Central memory CD4-positive, alpha-beta T cell (primary cell): ENCODE measurements around the gene PSD.
A peak's percentile ranks its signal among the peaks of the same experiment; 100 is the strongest.

Experiments
- DNase-seq: peaks from one replicate; pipeline ENCODE4 v3.0.0; 2022

Gene PSD

DNA sequence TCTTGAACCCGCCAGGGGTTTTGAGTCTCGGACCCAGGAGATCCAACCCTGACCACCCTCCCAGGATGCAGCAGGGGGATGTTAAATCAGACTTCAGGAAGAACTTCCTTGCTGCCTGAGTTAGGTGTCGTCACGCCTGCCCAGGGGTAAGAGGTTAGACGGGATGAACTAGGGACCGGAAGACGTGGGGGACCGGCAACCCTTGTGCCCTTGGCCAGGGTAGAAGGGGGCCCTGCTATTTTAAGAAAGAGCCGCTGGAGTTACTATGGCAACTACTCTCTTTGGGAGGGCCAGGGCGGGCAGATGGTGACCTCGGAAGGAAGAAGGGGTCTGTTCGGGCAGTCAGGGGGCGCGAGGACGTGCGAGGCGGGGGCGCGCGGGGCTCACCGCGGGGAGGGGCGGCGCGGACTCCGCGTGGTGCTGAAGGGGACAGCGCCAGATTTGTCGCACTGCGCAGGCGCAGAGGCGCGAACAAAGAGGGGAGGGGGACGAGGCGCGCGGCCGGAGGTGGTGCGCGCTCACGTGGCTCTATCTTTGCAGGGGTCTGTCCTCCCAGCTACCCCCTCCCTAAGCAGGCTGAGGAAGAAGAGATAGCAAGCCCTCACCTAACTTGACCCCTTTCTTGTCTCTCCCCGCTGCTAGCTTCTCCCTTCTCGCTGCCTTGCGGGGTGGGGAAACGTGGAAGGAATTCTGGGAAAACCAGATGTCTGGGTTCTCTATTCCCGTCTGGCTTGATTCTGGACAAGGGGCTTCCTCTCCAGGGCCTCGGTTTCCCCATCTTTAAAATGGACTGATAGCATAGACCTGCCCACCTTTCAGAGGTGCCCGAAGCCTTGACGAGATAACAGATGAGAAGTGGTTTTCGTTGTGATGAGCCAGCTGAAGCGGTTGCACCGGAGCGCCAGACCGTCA lies 940 bp upstream of the PSD start:
- peak; percentile 63 for DNase-seq

DNA sequence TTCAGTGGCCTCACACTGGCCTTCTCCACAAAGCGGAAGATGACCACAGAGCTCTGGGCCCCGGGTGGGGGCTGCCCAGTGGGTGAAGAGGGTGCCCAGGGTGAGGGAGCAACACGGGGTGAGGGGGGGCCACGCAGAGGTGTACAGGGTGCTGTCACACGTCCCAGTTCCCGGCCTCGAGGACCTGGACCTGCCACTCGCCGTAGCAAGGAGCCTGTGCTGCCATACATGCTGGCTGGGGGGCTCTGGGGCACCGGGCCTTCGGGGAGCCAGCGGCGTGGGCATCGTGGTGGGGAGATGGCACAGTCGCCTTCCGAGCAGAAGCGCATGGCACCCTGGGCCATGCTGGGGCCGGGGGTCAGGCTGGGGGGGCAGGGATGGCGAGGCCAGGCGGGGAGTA lies 1.9 kb downstream of the PSD start:
- no peak for DNase-seq

GRCh38 chr10:102416283-102416682 lies 2.3 kb downstream of the PSD start:
- DNase-seq: no peak

- no peak for DNase-seq
These were observed 3.8 kb downstream of the PSD start for GRCh38 chr10:102414749-102415148.

DNA sequence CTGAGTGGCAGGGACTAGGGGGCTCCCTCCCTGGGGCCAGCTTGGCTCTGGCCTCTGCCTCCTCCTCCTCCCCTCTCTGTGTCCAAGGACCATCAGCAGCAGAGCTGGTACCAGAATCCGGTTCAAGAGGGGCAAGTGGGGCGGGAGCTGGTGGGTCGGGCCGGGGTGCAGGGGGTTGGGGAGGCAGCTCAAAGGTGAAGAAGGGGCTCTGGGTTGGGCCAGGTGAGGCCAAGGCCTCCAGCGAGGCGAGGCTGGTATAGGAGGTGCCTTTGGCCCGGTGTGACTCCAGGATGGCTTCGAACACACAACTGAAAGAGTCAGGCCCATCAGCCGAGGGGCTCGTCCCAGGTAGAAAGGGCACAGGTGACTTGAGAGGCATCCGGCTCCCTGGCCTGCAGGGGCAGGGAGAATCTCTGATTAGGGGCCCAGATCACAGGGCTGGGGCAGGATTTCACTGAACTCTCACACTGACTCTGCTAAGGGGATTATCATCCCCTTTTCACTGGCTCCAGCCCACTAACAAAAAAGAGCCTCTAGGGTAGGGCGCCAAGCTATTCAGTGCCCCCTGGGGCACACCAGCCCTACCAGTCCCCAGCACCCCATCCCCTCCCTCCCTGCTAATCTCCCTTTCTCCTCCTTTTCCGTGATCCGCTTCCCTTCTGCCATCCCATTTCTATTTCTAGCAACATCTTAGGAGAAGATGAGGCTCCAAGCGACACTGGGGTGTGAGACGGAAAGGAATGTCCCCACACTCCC lies 4.6 kb downstream of the PSD start:
- DNase-seq: no peak

DNA sequence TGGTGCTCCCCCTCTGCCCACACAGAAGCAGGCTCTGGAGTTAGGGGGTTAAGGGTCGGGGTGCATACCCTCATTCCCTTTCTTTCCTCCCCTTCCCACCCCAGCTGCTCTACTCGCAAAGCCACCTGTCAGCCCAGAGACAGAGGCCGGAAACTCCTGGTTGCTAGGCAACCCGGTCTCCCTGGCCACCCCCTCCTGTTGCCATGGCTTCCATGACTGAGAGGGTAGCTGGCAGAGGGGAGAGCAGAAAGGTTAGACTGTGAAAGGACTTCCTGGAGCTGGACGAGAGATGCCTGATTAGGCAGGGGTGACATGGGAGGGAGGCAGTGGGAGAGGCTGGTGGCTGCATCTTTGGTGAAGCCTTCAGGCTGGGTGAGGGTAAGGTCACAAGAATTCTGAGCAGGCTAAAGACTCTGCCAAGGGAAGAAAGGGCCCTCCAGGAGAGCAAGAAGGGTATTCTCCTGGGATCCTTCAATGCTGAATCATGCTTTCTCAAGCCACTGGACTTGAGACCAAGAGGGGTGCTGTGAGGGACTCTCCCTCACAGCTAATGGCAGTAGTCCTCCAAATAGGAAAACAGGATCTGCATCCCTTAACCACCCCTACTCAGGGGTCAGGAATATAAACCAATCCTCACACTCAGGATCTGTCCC lies 5.4 kb downstream of the PSD start:
- DNase-seq: no peak

DNA sequence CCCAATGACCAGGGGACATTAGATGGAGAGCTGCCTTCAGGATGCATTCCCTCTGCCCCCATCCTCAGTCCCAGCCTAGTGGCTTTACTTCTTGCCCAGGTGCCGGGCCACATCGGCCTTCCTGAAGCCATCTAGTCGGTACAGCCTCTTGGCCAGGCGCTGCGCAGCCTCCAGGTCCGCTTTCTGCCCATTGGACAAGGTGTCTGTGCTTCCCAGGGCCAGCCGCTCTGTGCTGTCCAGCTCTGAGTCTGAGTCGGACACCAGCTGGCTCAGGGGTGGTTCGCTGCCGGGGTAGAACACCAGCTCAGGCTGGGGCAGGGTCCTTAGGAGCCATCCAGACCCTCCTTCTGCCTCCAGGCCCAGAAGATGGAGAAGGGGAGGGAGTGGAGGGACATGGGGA lies 6.3 kb downstream of the PSD start:
- DNase-seq: no peak

DNA sequence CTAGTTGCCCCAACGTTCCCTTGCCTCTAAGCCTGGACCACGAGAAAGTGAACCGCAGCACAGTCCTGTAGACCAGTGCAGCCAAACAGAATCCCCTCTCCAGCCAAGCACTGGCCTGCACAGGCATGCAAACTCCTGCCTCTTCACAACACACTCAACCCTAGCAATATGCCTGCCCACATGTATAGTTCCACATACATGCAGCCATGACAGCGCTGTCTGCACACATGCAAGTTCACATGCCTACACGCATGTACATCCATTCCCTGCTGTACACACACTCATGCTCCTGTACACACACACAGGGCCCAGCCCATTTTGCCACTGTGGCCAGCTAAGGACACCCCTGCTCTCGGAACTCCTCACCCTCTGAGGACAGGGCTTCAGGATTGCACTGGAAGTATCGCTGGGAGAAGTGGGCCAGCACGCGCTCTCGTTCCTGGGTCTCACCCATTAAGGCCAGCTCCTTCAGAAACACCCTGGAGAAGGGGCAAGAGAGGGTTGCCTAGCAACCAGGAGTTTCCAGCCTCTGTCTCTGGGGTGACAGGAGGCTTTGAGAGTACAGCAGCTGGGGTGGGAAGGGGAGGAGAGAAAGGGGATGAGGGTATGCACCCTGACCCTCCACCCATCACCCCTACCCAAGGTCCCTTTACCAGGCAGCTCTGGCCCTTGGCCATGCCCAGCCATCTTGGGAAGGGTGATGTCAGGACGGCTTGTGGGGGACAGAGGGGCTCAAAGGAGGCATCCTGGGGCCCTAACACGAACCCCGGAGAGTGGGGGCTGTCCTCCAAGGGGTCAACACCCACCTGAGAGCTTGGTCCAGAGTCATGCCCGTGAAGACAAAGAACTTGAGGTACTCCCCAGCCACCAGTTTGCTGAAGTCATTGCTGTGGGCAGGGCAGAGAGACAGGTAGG lies 7.0 kb downstream of the PSD start:
- no peak for DNase-seq

DNA sequence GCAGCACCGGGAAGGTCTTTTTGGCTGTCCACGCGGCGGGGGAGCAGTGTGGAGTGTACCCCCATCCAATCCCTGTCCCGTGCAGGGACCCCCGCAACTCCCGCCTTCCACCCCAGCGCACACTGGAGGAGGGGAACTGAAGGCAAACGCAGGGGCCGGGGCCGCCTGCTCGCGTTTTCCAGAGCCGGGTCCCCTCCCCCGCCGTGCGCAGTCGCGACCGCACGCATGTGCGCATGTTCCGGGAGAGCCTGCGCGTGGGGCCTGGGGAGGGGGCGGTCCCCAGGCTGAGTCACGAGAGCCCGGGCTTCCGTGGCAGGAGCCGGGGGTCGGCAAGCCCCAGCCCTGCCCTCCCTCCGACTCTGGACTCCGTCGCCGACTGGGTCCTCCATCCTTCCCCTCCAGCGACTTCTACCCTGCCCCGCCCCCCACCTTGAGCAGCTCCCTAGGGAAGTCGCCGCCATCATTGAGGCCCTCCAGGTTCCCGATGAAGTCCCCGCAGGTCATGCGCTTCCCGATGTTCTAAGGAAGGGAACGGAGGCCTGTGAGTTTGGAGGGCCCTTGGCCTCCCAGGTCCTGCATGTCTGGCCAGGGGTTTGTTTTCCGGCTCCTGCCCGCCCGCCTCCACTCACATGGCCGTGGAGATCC lies 8.0 kb downstream of the PSD start:
- peak; percentile 47 for DNase-seq

- no peak for DNase-seq
These were observed 8.8 kb downstream of the PSD start for GRCh38 chr10:102409604-102410428.

GRCh38 chr10:102408728-102409603 lies 9.6 kb downstream of the PSD start:
- peak; percentile 61 for DNase-seq

DNA sequence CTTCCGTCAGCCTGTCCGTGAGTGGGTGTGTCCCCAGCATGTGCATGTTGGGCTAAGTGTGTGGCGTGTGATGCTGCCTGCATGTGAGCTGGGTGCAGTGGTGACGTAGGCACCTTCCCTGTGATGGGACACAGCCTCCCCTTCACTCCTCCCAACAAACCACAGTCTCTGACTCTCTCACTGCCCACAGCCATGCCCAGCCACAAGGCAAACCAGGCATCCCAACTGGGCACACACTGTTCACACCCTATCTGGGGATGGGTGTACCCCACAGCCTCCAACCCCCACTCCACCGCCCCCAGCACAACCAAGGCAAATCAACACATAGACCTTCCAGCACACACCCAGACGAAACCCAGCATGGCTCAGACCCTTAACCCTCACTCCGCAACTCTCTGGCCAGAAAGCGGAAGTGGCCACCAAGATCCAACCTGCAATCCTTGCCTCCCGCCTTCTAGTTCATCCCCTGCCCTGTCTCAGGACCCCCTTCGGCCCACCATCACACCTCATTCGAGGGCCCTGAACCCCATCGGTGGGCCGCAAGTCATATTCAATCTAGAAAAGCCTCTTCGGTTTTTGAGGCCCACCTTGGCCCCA lies 10.4 kb downstream of the PSD start:
- no peak for DNase-seq

DNA sequence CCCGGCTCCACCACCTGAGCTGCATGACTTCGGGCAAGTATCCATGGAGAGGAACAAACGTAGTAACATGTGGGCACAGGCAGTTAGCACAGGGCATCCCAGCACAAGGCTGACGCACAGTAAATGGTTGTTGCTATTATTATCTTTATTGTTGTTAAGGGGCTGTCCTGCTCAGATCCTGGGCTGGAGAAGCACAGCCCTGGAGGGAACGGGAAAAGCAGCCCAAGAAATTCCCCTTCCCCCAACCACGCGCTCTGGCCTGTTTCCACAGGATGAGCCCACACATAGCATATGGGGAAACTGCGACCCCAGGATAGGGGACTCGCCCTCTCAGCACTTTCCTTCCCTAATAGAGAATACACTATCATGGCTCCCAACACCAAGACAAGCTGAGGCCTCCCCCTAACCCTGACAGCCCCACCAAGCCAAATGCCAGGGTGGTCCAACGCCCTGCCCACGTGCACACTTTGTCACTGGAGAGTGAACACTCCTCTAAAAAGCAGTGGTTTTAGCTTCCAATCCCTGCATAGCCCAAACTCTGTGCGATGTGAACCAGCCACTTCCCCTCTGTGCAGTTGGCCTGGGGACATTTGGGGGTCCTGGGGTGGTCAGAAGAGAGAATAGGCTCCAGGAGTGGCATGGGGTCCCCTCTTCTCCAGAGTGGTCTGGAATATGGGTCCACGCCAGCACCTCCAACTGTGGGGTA lies 11.0 kb downstream of the PSD start:
- no peak for DNase-seq

DNA sequence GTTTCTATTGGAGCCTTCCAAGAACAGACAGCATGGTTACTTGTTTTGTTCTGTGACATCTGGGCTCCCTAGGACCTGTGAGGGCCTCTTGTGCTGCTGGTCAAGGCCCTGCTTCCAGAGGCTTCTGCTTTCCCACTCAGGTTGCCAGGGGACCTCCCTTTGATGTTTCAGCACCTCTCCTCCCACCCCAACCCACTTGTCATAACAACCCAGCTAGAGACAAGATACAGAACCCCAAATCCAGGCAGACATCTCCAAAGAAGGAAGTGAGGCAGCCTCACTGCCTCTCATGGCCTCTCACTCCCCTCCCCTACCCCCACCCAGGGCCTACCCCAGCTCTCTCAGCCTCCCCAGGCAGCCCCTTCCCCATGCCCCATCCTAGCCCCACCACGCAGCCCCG lies 11.8 kb downstream of the PSD start:
- DNase-seq: no peak

- DNase-seq: no peak
These were observed 13.0 kb downstream of the PSD start for GRCh38 chr10:102405632-102406031.

DNA sequence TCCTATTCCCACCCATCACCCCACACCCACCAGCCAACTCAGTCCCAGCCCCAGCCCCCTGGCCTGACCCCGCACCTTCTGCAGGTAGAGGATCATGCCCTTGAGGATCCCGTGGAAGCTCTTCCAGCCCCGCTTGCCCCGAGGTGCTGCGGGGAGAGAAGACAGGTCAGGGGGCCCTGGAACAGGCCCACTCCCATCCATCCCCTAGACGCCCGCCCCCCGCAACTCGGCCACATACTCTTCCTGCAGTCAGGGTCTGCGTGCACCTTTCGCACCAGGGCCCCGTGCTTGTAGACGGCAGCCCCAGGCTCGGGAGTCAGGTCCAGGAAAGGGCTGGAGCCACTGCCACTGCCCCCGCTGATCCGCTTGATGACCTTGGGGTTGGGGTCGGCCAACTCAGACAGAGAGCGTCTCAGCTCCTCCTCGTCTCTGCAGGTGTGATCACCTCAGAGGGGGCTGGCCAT lies 13.4 kb downstream of the PSD start:
- DNase-seq: no peak

GRCh38 chr10:102404361-102405107 lies 14.1 kb downstream of the PSD start:
- no peak for DNase-seq

DNA sequence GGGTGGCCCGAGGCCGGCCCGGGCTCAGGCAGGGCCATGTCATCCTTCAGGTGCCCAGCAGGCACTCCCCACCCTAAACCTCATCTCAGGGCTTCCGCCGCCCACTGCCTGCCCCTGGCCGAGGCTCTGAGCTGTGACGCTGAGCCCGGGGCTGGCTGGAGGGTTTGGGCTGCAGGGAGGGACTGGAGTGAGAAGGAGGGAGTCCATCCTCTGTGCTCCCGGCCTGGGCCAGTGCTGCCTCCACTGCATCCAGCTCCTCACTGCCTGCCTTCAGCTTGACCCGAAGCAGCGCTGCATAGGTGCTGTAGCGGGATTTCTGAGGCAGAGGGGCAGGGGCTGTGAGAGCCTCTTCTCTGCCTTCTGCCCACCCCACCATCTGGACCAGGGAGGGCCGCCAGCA lies 15.5 kb downstream of the PSD start:
- no peak for DNase-seq
